ENCODE measurements around the gene CASKIN1.

Gene CASKIN1

DNA sequence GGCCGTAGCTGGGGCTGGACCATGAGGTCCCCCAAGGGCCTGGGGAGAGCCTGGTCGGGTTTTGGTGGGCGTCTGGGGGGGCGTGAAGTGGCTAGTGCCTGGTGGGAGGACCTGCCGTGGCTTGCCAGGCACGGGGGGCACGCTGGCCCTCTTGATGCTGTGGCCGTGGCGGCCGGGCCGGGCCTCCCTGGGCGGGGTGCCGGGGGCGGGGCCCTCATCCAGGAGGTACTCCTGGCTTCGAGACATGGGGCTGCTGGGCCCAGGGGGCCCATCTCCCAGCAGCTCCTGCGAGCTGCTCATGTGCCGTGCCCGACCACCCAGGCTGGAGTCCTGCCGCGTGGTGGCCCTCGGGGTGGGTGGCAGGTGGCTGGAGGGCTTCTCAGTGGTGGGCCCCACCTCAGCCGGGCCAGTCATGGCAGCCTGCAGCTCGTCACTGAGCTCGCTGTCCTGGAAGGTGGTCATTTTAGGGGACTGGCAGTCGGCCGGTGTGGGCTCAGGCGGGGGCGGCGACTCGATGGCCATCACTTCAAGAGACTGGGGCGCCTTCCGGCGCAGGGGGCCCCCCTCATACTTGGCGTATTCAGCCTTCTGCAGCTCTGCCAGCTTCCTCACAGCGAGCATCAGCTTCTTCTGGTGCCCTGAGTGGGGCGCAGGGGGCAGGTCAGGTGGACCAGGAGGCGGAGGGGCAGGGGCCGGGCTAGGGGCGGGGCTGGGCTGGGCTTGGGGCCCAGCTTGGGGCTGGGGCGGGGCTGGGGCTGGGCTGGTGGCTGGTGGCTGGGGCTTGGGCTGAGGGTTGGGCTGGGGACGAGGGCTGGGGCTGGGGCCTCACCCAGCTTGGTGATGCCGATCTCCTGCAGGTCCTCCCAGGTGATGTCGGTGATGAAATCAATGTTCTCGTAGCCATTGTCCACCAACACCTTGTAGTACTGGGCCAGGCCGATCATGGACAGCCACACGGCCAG is 15.2 kb downstream of the CASKIN1 start:
- TF ChIP-seq, protein P1, sequence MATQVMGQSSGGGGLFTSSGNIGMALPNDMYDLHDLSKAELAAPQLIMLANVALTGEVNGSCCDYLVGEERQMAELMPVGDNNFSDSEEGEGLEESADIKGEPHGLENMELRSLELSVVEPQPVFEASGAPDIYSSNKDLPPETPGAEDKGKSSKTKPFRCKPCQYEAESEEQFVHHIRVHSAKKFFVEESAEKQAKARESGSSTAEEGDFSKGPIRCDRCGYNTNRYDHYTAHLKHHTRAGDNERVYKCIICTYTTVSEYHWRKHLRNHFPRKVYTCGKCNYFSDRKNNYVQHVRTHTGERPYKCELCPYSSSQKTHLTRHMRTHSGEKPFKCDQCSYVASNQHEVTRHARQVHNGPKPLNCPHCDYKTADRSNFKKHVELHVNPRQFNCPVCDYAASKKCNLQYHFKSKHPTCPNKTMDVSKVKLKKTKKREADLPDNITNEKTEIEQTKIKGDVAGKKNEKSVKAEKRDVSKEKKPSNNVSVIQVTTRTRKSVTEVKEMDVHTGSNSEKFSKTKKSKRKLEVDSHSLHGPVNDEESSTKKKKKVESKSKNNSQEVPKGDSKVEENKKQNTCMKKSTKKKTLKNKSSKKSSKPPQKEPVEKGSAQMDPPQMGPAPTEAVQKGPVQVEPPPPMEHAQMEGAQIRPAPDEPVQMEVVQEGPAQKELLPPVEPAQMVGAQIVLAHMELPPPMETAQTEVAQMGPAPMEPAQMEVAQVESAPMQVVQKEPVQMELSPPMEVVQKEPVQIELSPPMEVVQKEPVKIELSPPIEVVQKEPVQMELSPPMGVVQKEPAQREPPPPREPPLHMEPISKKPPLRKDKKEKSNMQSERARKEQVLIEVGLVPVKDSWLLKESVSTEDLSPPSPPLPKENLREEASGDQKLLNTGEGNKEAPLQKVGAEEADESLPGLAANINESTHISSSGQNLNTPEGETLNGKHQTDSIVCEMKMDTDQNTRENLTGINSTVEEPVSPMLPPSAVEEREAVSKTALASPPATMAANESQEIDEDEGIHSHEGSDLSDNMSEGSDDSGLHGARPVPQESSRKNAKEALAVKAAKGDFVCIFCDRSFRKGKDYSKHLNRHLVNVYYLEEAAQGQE (IDR thresholded peaks at IDR 0.05; ENCODE audit: insufficient replicate concordance, low read depth), result no peak
- TF ChIP-seq, protein P2, sequence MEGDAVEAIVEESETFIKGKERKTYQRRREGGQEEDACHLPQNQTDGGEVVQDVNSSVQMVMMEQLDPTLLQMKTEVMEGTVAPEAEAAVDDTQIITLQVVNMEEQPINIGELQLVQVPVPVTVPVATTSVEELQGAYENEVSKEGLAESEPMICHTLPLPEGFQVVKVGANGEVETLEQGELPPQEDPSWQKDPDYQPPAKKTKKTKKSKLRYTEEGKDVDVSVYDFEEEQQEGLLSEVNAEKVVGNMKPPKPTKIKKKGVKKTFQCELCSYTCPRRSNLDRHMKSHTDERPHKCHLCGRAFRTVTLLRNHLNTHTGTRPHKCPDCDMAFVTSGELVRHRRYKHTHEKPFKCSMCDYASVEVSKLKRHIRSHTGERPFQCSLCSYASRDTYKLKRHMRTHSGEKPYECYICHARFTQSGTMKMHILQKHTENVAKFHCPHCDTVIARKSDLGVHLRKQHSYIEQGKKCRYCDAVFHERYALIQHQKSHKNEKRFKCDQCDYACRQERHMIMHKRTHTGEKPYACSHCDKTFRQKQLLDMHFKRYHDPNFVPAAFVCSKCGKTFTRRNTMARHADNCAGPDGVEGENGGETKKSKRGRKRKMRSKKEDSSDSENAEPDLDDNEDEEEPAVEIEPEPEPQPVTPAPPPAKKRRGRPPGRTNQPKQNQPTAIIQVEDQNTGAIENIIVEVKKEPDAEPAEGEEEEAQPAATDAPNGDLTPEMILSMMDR (IDR thresholded peaks at IDR 0.05; ENCODE audit: insufficient read depth, low read length), result no peak
- TF ChIP-seq GABPA (IDR thresholded peaks at IDR 0.05; ENCODE audit: low read depth) (no peak), SPI1 (IDR thresholded peaks at IDR 0.05; ENCODE audit: borderline replicate concordance, low read depth) (no peak), POLR2AphosphoS5 (IDR thresholded peaks at IDR 0.05; ENCODE audit: low read depth) (no peak)
- Histone ChIP-seq H3K27ac (replicated peaks) (no peak overlapping the region), H3K4me3 (replicated peaks; ENCODE audit: insufficient read depth, low read length) (no peak overlapping the region), H3K27me3 (ENCODE audit: insufficient read depth, poor library complexity, severe bottlenecking) (peaks cover 3% of the 10 kb centered on the region)
- DNase-seq (ENCODE audit: low read depth in 1 of 2, low spot score in 1 of 2), result no peak

DNA sequence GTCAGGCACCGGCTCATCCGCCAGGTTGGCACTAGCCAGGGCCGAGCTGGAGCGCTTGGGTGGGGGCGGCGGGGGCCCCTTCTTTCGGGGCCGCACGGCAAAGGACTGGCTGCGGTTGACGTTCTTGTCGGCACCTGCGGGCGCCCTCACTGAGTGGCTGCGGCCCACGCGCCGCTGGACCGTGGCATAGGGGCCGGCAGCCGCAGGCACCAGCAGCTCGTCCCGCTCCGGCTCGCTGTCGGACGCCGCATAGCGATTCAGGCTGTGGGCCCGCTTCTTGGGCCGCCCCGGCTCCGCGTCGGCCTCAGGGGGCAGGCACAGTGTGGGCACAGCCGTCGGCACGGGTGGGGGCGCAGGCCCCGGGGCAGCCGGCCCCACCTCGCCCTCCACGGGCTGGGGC is 15.9 kb downstream of the CASKIN1 start:
- Histone ChIP-seq H3K4me3 (replicated peaks; ENCODE audit: insufficient read depth, low read length) (no peak overlapping the region), H3K27me3 (ENCODE audit: insufficient read depth, poor library complexity, severe bottlenecking) (peaks cover 3% of the 10 kb centered on the region), H3K27ac (replicated peaks) (no peak overlapping the region)
- TF ChIP-seq, protein P1 (IDR thresholded peaks at IDR 0.05; ENCODE audit: insufficient replicate concordance, low read depth), result no peak
- TF ChIP-seq, protein P2 (IDR thresholded peaks at IDR 0.05; ENCODE audit: insufficient read depth, low read length), result no peak
- TF ChIP-seq POLR2AphosphoS5 (IDR thresholded peaks at IDR 0.05; ENCODE audit: low read depth) (no peak), GABPA (IDR thresholded peaks at IDR 0.05; ENCODE audit: low read depth) (no peak), SPI1 (IDR thresholded peaks at IDR 0.05; ENCODE audit: borderline replicate concordance, low read depth) (no peak)
- no peak for DNase-seq (ENCODE audit: low read depth in 1 of 2, low spot score in 1 of 2)

DNA sequence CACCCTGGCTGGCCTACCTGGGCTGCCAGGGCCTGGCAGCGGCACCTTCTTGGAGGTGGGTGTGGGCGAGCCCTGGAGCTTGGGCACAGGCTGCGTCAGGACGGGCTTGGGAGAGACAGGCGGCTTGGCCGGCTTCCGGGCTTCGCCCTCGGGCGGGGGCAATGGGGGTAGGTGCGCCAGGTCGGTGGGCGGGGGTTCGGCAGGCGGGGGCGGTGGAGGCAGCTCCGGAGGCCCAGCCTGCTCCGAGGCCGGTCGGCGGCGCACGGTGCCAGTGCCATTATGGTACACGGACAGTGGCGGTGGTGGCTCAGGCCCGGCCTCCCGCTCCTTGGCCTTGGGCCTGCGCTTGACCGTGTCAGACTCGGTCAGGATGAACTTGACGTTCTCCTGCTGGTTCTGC is 16.8 kb downstream of the CASKIN1 start:
- H3K4me3 ChIP-seq (replicated peaks; ENCODE audit: insufficient read depth, low read length), result no peak overlapping the region
- TF ChIP-seq, protein P2 (IDR thresholded peaks at IDR 0.05; ENCODE audit: insufficient read depth, low read length), result no peak
- TF ChIP-seq POLR2AphosphoS5 (IDR thresholded peaks at IDR 0.05; ENCODE audit: low read depth), result no peak
- TF ChIP-seq GABPA (IDR thresholded peaks at IDR 0.05; ENCODE audit: low read depth), result no peak
- TF ChIP-seq, protein P1 (IDR thresholded peaks at IDR 0.05; ENCODE audit: insufficient replicate concordance, low read depth), result no peak
- no peak for TF ChIP-seq SPI1 (IDR thresholded peaks at IDR 0.05; ENCODE audit: borderline replicate concordance, low read depth)
- no peak for DNase-seq (ENCODE audit: low read depth in 1 of 2, low spot score in 1 of 2)
- H3K27ac ChIP-seq (replicated peaks), result no peak overlapping the region
- no peaks in the 10 kb centered on the region for H3K27me3 ChIP-seq (ENCODE audit: insufficient read depth, poor library complexity, severe bottlenecking)
